Measurements from ENCODE around the gene AFTPH. TPM values are rescaled to one million over a fixed set of nuclear protein-coding genes. Genes with fewer than 3 reads are reported as not detected.
A peak's percentile ranks its signal among the peaks of the same experiment; 100 is the strongest.

The AFTPH gene
- polyA plus RNA-seq, 3 donors = 22.3 to 28.6 (median 28.4) TPM

GRCh38 chr2:64625299-64626145 lies 101.4 kb downstream of the AFTPH start:
- no peak overlapping the region for H3K4me2 ChIP-seq (replicated peaks; ENCODE audit: extremely low read depth, low read length, poor library complexity, severe bottlenecking)
- H3K36me3 ChIP-seq (replicated peaks in 1 of 2; ENCODE audit: control insufficient read depth in 1 of 2, insufficient read depth in 2 of 2, low read length in 2 of 2) = peaks cover 0 to 3% of the 10 kb centered on the region in 2 donors
- intact Hi-C loops (cut with micrococcal nuclease) = no loop called here
- peaks cover 0 to 6% (median 3%) of the 10 kb centered on the region in 3 donors for H3K27me3 Mint-ChIP-seq (ENCODE audit: low read depth in 3 of 3)
- peaks cover 7% of the 10 kb centered on the region for H4K20me1 ChIP-seq (ENCODE audit: insufficient read depth, low read length)
- peak in 2 of 3 donors; percentile 28 to 54 for DNase-seq
- H3K27ac ChIP-seq (ENCODE audit: low read depth in 1 of 2, low read length in 2 of 2) = no peak overlapping the region
- WGBS (ENCODE audit: insufficient coverage) = 83% methylated on average over 7 of the region's 7 CpGs
- H3K27me3 ChIP-seq (ENCODE audit: control insufficient read depth in 2 of 2, insufficient read depth in 2 of 2, low read length in 2 of 2) = no peaks in the 10 kb centered on the region
- H3K9me3 ChIP-seq (replicated peaks in 1 of 2; ENCODE audit: control insufficient read depth in 1 of 2, insufficient read depth in 1 of 2, low read length in 2 of 2) = no peaks in the 10 kb centered on the region
- H3K27ac Mint-ChIP-seq = peak overlapping the region in 3 of 7 donors; percentile 14 to 73 (median 46)
- peaks cover 11% of the 10 kb centered on the region for H3K4me1 Mint-ChIP-seq
- no peak overlapping the region for H3K4me3 ChIP-seq (replicated peaks in 1 of 3; ENCODE audit: low read depth in 2 of 3, low read length in 3 of 3)
- H3K36me3 Mint-ChIP-seq = peaks cover 4 to 6% of the 10 kb centered on the region in 2 donors
- H3K9ac ChIP-seq (ENCODE audit: insufficient read depth, low read length, poor library complexity, severe bottlenecking) = no peak overlapping the region
- no peaks in the 10 kb centered on the region for H3K79me2 ChIP-seq (ENCODE audit: insufficient read depth, low read length)
- TF ChIP-seq CTCF (IDR thresholded peaks at IDR 0.05) = no peak
- H3K4me3 Mint-ChIP-seq = no peak overlapping the region
- no peaks in the 10 kb centered on the region for H3K9me3 Mint-ChIP-seq
- no peaks in the 10 kb centered on the region for H3K4me1 ChIP-seq (ENCODE audit: control insufficient read depth in 1 of 2, insufficient read depth in 2 of 2, low read length in 2 of 2)
- no peak overlapping the region for H2AFZ ChIP-seq (ENCODE audit: insufficient read depth, low read depth, low read length, poor library complexity, severe bottlenecking)

- intact Hi-C loops (cut with micrococcal nuclease) = no loop called here
- Histone ChIP-seq H3K79me2 (ENCODE audit: insufficient read depth, low read length) (no peaks in the 10 kb centered on the region), H3K9ac (ENCODE audit: insufficient read depth, low read length, poor library complexity, severe bottlenecking) (no peak overlapping the region), H3K36me3 (replicated peaks in 1 of 2; ENCODE audit: control insufficient read depth in 1 of 2, insufficient read depth in 2 of 2, low read length in 2 of 2) (peaks cover 4 to 11% of the 10 kb centered on the region in 2 donors), H3K27me3 (ENCODE audit: control insufficient read depth in 2 of 2, insufficient read depth in 2 of 2, low read length in 2 of 2) (no peaks in the 10 kb centered on the region), H3K27ac (ENCODE audit: low read depth in 1 of 2, low read length in 2 of 2) (no peak overlapping the region), H3K4me3 (replicated peaks in 1 of 3; ENCODE audit: low read depth in 2 of 3, low read length in 3 of 3) (no peak overlapping the region), H3K4me1 (ENCODE audit: control insufficient read depth in 1 of 2, insufficient read depth in 2 of 2, low read length in 2 of 2) (no peaks in the 10 kb centered on the region), H3K4me2 (replicated peaks; ENCODE audit: extremely low read depth, low read length, poor library complexity, severe bottlenecking) (no peak overlapping the region), H2AFZ (ENCODE audit: insufficient read depth, low read depth, low read length, poor library complexity, severe bottlenecking) (no peak overlapping the region), H4K20me1 (ENCODE audit: insufficient read depth, low read length) (peaks cover 14% of the 10 kb centered on the region), H3K9me3 (replicated peaks in 1 of 2; ENCODE audit: control insufficient read depth in 1 of 2, insufficient read depth in 1 of 2, low read length in 2 of 2) (no peaks in the 10 kb centered on the region)
- WGBS (ENCODE audit: insufficient coverage) = 92% methylated on average over 4 of the region's 10 CpGs
- no peaks in the 10 kb centered on the region for H3K9me3 Mint-ChIP-seq
- TF ChIP-seq CTCF (IDR thresholded peaks at IDR 0.05) = no peak
- H3K27ac Mint-ChIP-seq = peak overlapping the region in 3 of 7 donors; percentile 36 to 51 (median 40)
- DNase-seq = no peak
- H3K27me3 Mint-ChIP-seq (ENCODE audit: low read depth in 3 of 3) = peaks cover 0 to 6% (median 3%) of the 10 kb centered on the region in 3 donors
- H3K36me3 Mint-ChIP-seq = peaks cover 11 to 14% of the 10 kb centered on the region in 2 donors
- peaks cover 11% of the 10 kb centered on the region for H3K4me1 Mint-ChIP-seq
- H3K4me3 Mint-ChIP-seq = no peak overlapping the region
Observed at GRCh38 chr2:64626146-64626809, 102.2 kb downstream of the AFTPH start.
